Kidney (tissue), 14 donors: ENCODE data around the gene AGFG2. TPM values are rescaled to one million over a fixed set of nuclear protein-coding genes. Genes with fewer than 3 reads are reported as not detected.

Experiments
- DNase-seq, 5 donors: peaks; one replicate each; pipeline ENCODE4 v3.0.0-alpha.2; 2013 to 2020
- FAIRE-seq: peaks from 2 replicates; lab custom pipeline; 2012; peaks lifted over from hg19 to GRCh38; lab: Jason Lieb, UNC
- H3K27ac ChIP-seq, 2 donors: one replicate each; pipeline ENCODE4 v1.7.0; 2013; ENCODE audit warnings: low read depth in 2 of 2, low read length in 2 of 2, inconsistent platforms in 1 of 2
- H3K27me3 ChIP-seq: one replicate; pipeline ENCODE4 v1.7.1; 2013; ENCODE audit warnings: low read length, inconsistent platforms; ENCODE audit not compliant: control insufficient read depth, insufficient read depth
- H3K36me3 ChIP-seq, 3 donors: one replicate each; pipeline versions ENCODE4 v1.7.0 to v1.7.1; 2013; ENCODE audit warnings: low read length in 3 of 3, control low read depth in 1 of 3, inconsistent platforms in 1 of 3; ENCODE audit not compliant: insufficient read depth in 3 of 3, control insufficient read depth in 2 of 3
- H3K4me1 ChIP-seq, 3 donors: one replicate each; pipeline versions ENCODE4 v1.7.0 to v1.7.1; 2013; ENCODE audit warnings: low read length in 3 of 3, inconsistent platforms in 1 of 3, low read depth in 1 of 3; ENCODE audit not compliant: control insufficient read depth in 2 of 3, insufficient read depth in 2 of 3
- H3K4me3 ChIP-seq, 3 donors: one replicate each; pipeline versions ENCODE4 v1.7.0 to v1.8.1; 2013; ENCODE audit warnings: low read length in 3 of 3, control low read depth in 1 of 3, inconsistent platforms in 1 of 3
- H3K9ac ChIP-seq, 3 donors: one replicate each; pipeline versions ENCODE4 v1.7.0 to v1.7.1; 2013; ENCODE audit warnings: low read length in 3 of 3, control low read depth in 1 of 3, inconsistent platforms in 1 of 3
- H3K9me3 ChIP-seq, 3 donors: one replicate each; pipeline versions ENCODE4 v1.7.0 to v1.7.1; 2013; ENCODE audit warnings: low read length in 3 of 3, control low read depth in 1 of 3, inconsistent platforms in 1 of 3; ENCODE audit not compliant: control insufficient read depth in 2 of 3, insufficient read depth in 1 of 3
- CTCF ChIP-seq: IDR thresholded peaks from 3 replicates; pipeline ENCODE4 v1.5.1; 2012; ENCODE audit warnings: mild to moderate bottlenecking, moderate library complexity, borderline replicate concordance; ENCODE audit not compliant: insufficient read depth; ENCODE audit errors: extremely low read depth
- intact Hi-C: fragments of 100-400 bp; cut with DNase I; formaldehyde crosslinking; loops from one replicate; pipeline ENCODE4 v1.11.1; 2022
- polyA plus RNA-seq: library from polyadenylated mRNA; stranded (reverse); fragments of 350-450 nt; fragmentation: Illumina TruSeq; extraction: RNeasy Lipid Tissue Mini Kit (QIAGEN cat#74804); gene quantifications from one replicate; pipeline ENCODE4 v1.2.3, GENCODE V29; 2014; ENCODE audit warnings: low read depth, low replicate concordance; ENCODE audit not compliant: insufficient read depth
- total RNA-seq: library from RNA; stranded (reverse); fragmentation: NEBNext Ultra II Directional; extraction: Animal tissue kit (Norgen Biotek cat#: 25700); gene quantifications from one replicate; pipeline ENCODE4 v1.2.1, GENCODE V29; 2021
- donor health status: control.
- donor health status: control.
- donor health status: control.
- donor health status: control.
- donor health status: control.
- donor health status: DM: yes; HTN: yes; CAD: no.
- donor health status: Normal renal cell carcinoma (clear cell type).

Gene AGFG2
- total and polyA plus RNA-seq, 2 donors from 2014 or later, result 24.3 to 37.3 TPM

GRCh38 chr7:100572281-100572948, 33.4 kb downstream of the AGFG2 start:
- intact Hi-C loops, result loop anchor here (10.0 kb wide), 1 partner anchor 112 kb away; no protein-coding TSS in a partner anchor
- peak in 4 of 5 donors; percentile 62 to 84 (median 68) for DNase-seq
- no peaks in the 10 kb centered on the region for H3K9me3 ChIP-seq
- no peak for FAIRE-seq
- H3K4me3 ChIP-seq, result no peak overlapping the region
- H3K27ac ChIP-seq, result no peak overlapping the region
- TF ChIP-seq CTCF, result no peak
- H3K27me3 ChIP-seq, result no peaks in the 10 kb centered on the region
- H3K36me3 ChIP-seq, result peaks cover 0 to 13% (median 6%) of the 10 kb centered on the region in 3 donors
- no peak overlapping the region for H3K9ac ChIP-seq
- H3K4me1 ChIP-seq, result peaks cover 0 to 4% (median 0%) of the 10 kb centered on the region in 3 donors

- Histone ChIP-seq H3K4me1 (peaks cover 0 to 4% (median 0%) of the 10 kb centered on the region in 3 donors), H3K27me3 (no peaks in the 10 kb centered on the region), H3K27ac (no peak overlapping the region), H3K36me3 (peaks cover 0 to 20% (median 10%) of the 10 kb centered on the region in 3 donors), H3K4me3 (no peak overlapping the region), H3K9me3 (no peaks in the 10 kb centered on the region), H3K9ac (no peak overlapping the region)
- TF ChIP-seq CTCF, result no peak
- DNase-seq (no peak), FAIRE-seq (no peak)
- intact Hi-C loops, result loop anchor here (10.0 kb wide), 1 partner anchor 112 kb away; no protein-coding TSS in a partner anchor
Measured at GRCh38 chr7:100572949-100573675, 34.1 kb downstream of the AGFG2 start.

- Histone ChIP-seq H3K9ac (no peak within 1 kb of the TSS), H3K27me3 (no peaks in the 10 kb centered on the region), H3K27ac (no peak within 1 kb of the TSS), H3K4me1 (peaks cover 0 to 4% (median 0%) of the 10 kb centered on the region in 3 donors), H3K4me3 (no peak within 1 kb of the TSS), H3K9me3 (no peaks in the 10 kb centered on the region), H3K36me3 (peaks cover 0 to 24% (median 13%) of the 10 kb centered on the region in 3 donors)
- no peak for TF ChIP-seq CTCF
- FAIRE-seq, result no peak
- intact Hi-C loops, result loop anchor here (10.0 kb wide), 1 partner anchor 111 kb away; no protein-coding TSS in a partner anchor
- no peak for DNase-seq
Measured at GRCh38 chr7:100573691-100574361, 34.8 kb downstream of the AGFG2 start, which contains the start of gene SAP25. SAP25 (minus strand) TSS chr7:100573900; CDS start chr7:100573742, 158 bp downstream.
